ENCODE data around the gene SCIN. TPM values are rescaled to one million over a fixed set of nuclear protein-coding genes. Genes with fewer than 3 reads are reported as not detected.

The SCIN gene
- total and polyA plus RNA-seq, 11 donors: 0.01 to 1.7 (median 0.87) TPM; not detected in 5

DNA sequence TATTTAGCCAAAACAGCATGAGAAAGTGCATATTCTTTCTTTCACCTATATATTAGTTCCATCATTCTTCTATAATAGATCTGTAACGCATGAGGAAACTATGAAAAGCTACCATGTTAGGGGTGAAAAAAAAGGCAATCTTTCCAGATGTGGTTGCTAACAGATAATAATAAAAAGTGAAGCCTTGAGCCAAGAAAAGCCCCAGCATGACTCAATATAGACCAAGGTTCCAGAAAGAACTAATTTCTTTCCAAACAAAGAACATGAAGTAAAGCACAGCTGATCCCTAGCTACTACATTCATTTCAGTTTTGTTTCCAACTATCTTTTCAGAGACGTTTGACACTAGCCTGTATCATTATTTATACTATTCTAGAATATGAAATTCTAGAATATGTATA, 133.4 kb downstream of the SCIN start:
- DNase-seq (no peak), ATAC-seq (peak in 2 of 4 donors; percentile 44 to 76)
- Histone ChIP-seq H3K9me3 (peaks cover 0 to 20% (median 6%) of the 10 kb centered on the region in 12 donors), H3K27me3 (no peaks in the 10 kb centered on the region), H3K27ac (no peak overlapping the region), H3K36me3 (no peaks in the 10 kb centered on the region), H3K4me3 (no peak overlapping the region), H3K4me1 (no peaks in the 10 kb centered on the region)
- TF ChIP-seq POLR2A (IDR thresholded peaks at IDR 0.05): no peak
- TF ChIP-seq, protein P1, sequence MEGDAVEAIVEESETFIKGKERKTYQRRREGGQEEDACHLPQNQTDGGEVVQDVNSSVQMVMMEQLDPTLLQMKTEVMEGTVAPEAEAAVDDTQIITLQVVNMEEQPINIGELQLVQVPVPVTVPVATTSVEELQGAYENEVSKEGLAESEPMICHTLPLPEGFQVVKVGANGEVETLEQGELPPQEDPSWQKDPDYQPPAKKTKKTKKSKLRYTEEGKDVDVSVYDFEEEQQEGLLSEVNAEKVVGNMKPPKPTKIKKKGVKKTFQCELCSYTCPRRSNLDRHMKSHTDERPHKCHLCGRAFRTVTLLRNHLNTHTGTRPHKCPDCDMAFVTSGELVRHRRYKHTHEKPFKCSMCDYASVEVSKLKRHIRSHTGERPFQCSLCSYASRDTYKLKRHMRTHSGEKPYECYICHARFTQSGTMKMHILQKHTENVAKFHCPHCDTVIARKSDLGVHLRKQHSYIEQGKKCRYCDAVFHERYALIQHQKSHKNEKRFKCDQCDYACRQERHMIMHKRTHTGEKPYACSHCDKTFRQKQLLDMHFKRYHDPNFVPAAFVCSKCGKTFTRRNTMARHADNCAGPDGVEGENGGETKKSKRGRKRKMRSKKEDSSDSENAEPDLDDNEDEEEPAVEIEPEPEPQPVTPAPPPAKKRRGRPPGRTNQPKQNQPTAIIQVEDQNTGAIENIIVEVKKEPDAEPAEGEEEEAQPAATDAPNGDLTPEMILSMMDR (IDR thresholded peaks at IDR 0.05): no peak
- 57 to 67% (median 62%) methylated on average over 2 of the region's 2 CpGs for WGBS, 4 donors
- intact Hi-C loops (cut with DNase I): no loop called here

DNA sequence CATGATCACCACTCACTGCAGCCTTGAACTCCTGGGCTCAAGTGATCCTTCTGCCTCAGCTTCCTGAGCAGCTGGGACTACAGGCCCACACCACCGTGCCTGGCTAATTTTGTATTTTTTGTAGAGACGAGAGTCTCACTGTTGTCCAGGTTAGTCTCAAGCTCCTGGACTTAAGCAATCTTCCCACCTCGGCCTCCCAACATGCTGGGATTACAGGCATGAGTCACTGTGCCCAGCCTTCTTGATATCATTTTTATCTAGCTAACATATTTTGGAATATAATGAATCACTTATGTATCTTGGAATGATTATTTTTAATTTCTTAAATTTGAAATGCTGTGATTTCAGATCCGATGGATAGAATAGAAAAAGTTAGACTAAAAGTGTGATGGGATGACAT, 135.4 kb downstream of the SCIN start:
- no peaks in the 10 kb centered on the region for H3K4me1 ChIP-seq
- H3K36me3 ChIP-seq: no peaks in the 10 kb centered on the region
- TF ChIP-seq, protein P1 (IDR thresholded peaks at IDR 0.05): no peak
- no peak for TF ChIP-seq POLR2A (IDR thresholded peaks at IDR 0.05)
- DNase-seq (no peak), ATAC-seq (no peak)
- intact Hi-C loops (cut with DNase I): no loop called here
- WGBS, 4 donors: 84 to 94% (median 91%) methylated on average over 4 of the region's 4 CpGs
- peaks cover 0 to 19% (median 5%) of the 10 kb centered on the region in 12 donors for H3K9me3 ChIP-seq
- H3K27me3 ChIP-seq: no peaks in the 10 kb centered on the region
- H3K4me3 ChIP-seq: no peak overlapping the region
- no peak overlapping the region for H3K27ac ChIP-seq

DNA sequence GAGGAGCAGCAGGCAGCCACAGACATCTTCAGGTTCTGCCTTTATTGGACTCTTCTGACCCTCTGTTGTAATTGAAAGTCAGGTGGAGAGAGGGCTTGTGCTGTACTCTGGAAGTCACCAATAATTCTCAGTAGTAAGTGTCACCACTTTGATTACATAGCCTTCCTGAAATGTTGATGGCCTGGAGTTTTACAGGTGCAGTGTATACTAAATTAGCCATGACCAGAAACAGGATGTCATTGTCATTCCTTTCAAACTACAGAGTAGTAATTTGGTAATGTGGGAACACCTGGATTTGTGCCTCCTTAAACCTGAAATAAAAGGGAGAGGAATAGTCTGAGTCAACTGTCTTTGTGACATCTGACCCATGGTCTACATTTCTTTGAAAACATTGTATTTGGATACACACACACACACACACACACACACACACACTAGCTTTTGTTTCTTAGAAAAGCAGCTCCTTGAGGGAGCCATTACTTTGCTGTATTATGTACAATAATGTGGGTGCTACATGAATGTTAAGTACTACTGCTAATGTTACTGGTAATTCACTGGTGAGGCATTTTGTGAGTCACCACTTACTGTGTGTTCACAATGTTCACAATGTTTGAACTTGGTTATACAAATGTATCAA, 136.5 kb downstream of the SCIN start:
- no peak overlapping the region for H3K27ac ChIP-seq
- no peaks in the 10 kb centered on the region for H3K36me3 ChIP-seq
- DNase-seq (no peak), ATAC-seq (no peak)
- no peak for TF ChIP-seq POLR2A (IDR thresholded peaks at IDR 0.05)
- TF ChIP-seq, protein P1 (IDR thresholded peaks at IDR 0.05): no peak
- H3K27me3 ChIP-seq: no peaks in the 10 kb centered on the region
- no peak overlapping the region for H3K4me3 ChIP-seq
- no peaks in the 10 kb centered on the region for H3K4me1 ChIP-seq
- intact Hi-C loops (cut with DNase I): no loop called here
- H3K9me3 ChIP-seq: peaks cover 0 to 9% (median 0%) of the 10 kb centered on the region in 12 donors

DNA sequence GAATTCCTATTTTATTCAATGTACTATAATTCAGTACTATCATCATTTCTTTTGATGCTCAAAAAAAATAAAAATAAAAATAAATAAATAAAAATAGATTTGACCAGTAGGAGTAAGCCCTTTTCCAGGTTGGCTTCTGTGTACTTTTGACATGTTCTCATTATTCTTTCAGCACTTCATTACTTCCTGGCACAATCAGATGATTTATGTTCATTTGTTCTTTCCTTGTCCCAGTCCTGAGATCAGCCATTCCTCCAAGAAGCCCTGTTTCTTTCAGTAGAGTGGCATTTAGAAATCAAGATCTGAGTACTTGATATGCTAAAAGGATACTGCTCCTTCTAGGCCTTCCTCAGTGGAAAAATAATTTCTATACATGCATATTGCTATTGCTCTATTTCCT, 137.8 kb downstream of the SCIN start:
- intact Hi-C loops (cut with DNase I): no loop called here
- H3K4me3 ChIP-seq: no peak overlapping the region
- no peaks in the 10 kb centered on the region for H3K9me3 ChIP-seq
- DNase-seq (no peak), ATAC-seq (no peak)
- no peaks in the 10 kb centered on the region for H3K4me1 ChIP-seq
- H3K27me3 ChIP-seq: no peaks in the 10 kb centered on the region
- no peak overlapping the region for H3K27ac ChIP-seq
- H3K36me3 ChIP-seq: no peaks in the 10 kb centered on the region
- TF ChIP-seq, protein P1 (IDR thresholded peaks at IDR 0.05): no peak
- no peak for TF ChIP-seq POLR2A (IDR thresholded peaks at IDR 0.05)

Other genes starting within 250 kb of the SCIN start
- gene VWDE, start 166.9 kb upstream of the SCIN start, total RNA-seq: under 1 TPM in 3 of 9 donors, not detected in 6; 0.07 to 0.58 (median 0.27) TPM
- gene VWDE, start 166.9 kb upstream of the SCIN start, polyA plus RNA-seq: not detected
- 10 to 100 TPM; 12.8 to 21.4 (median 14.5) TPM for gene ARL4A, start 116.9 kb downstream of the SCIN start, total RNA-seq
- 10 to 100 TPM; 10.5 to 25.9 TPM for gene ARL4A, start 116.9 kb downstream of the SCIN start, polyA plus RNA-seq